ENCODE results near the gene METTL21A.
A peak's percentile ranks its signal among the peaks of the same experiment; 100 is the strongest.
"Not testable (repeated sequence)": the region's sequence is repeated elsewhere in the genome, so short reads cannot be mapped to it uniquely, and the experiment has no call there.

The METTL21A gene

GRCh38 chr2:207625014-207625907 lies at the start of gene METTL21A:
METTL21A (minus strand) TSS chr2:207625394; CDS start chr2:207624375, 1,019 bp downstream.
- peak within 1 kb of the TSS; percentile 83 for H3K4me3 ChIP-seq (ENCODE audit: low read depth, low read length)

GRCh38 chr2:207674826-207675225 lies 49.6 kb upstream of the METTL21A start:
- DNase-seq (ENCODE audit: low read depth), result no peak
- H3K4me3 ChIP-seq (ENCODE audit: low read depth, low read length), result no peak overlapping the region

More at GRCh38 chr2:207625014-207625907, at the start of gene METTL21A:
- peak; percentile 30 for DNase-seq (ENCODE audit: low read depth)

GRCh38 chr2:207674266-207674774 lies 49.1 kb upstream of the METTL21A start:
- DNase-seq (ENCODE audit: low read depth), result no peak
- H3K4me3 ChIP-seq (ENCODE audit: low read depth, low read length), result no peak overlapping the region

- no peak for DNase-seq (ENCODE audit: low read depth)
- no peak overlapping the region for H3K4me3 ChIP-seq (ENCODE audit: low read depth, low read length)
These were observed 48.2 kb upstream of the METTL21A start for GRCh38 chr2:207673431-207673830.

- no peak for DNase-seq (ENCODE audit: low read depth)
- H3K4me3 ChIP-seq (ENCODE audit: low read depth, low read length), result no peak overlapping the region
These were observed 45.7 kb upstream of the METTL21A start for GRCh38 chr2:207670887-207671286.

GRCh38 chr2:207663870-207664545 lies 38.8 kb upstream of the METTL21A start:
- no peak overlapping the region for H3K4me3 ChIP-seq (ENCODE audit: low read depth, low read length)
- no peak for DNase-seq (ENCODE audit: low read depth)

- no peak overlapping the region for H3K4me3 ChIP-seq (ENCODE audit: low read depth, low read length)
- DNase-seq (ENCODE audit: low read depth), result no peak
These were observed 37.0 kb upstream of the METTL21A start for GRCh38 chr2:207662203-207662602.

GRCh38 chr2:207660994-207661393 lies 35.8 kb upstream of the METTL21A start:
- DNase-seq (ENCODE audit: low read depth), result no peak
- H3K4me3 ChIP-seq (ENCODE audit: low read depth, low read length), result no peak overlapping the region

- DNase-seq (ENCODE audit: low read depth), result no peak
- no peak overlapping the region for H3K4me3 ChIP-seq (ENCODE audit: low read depth, low read length)
These were observed 33.0 kb upstream of the METTL21A start for GRCh38 chr2:207658156-207658555.

GRCh38 chr2:207655000-207655399 lies 29.8 kb upstream of the METTL21A start:
- no peak overlapping the region for H3K4me3 ChIP-seq (ENCODE audit: low read depth, low read length)
- DNase-seq (ENCODE audit: low read depth), result no peak

GRCh38 chr2:207646582-207646981 lies 21.4 kb upstream of the METTL21A start:
- not testable (repeated sequence) for DNase-seq (ENCODE audit: low read depth); H3K4me3 ChIP-seq (ENCODE audit: low read depth, low read length)

- no peak overlapping the region for H3K4me3 ChIP-seq (ENCODE audit: low read depth, low read length)
- no peak for DNase-seq (ENCODE audit: low read depth)
These were observed 18.7 kb upstream of the METTL21A start for GRCh38 chr2:207643892-207644291.

- H3K4me3 ChIP-seq (ENCODE audit: low read depth, low read length), result no peak overlapping the region
These were observed 15.5 kb upstream of the METTL21A start for GRCh38 chr2:207640661-207641060.

GRCh38 chr2:207640160-207640559 lies 15.0 kb upstream of the METTL21A start:
- no peak for DNase-seq (ENCODE audit: low read depth)
- no peak overlapping the region for H3K4me3 ChIP-seq (ENCODE audit: low read depth, low read length)

More at GRCh38 chr2:207640661-207641060, 15.5 kb upstream of the METTL21A start:
- DNase-seq (ENCODE audit: low read depth), result no peak

- not testable (repeated sequence) for DNase-seq (ENCODE audit: low read depth); H3K4me3 ChIP-seq (ENCODE audit: low read depth, low read length)
These were observed 14.1 kb upstream of the METTL21A start for GRCh38 chr2:207639288-207639687.

- no peak for DNase-seq (ENCODE audit: low read depth)
These were observed 10.4 kb upstream of the METTL21A start for GRCh38 chr2:207635468-207636200.

GRCh38 chr2:207633686-207634085 lies 8.5 kb upstream of the METTL21A start:
- no peak for DNase-seq (ENCODE audit: low read depth)
- H3K4me3 ChIP-seq (ENCODE audit: low read depth, low read length), result no peak overlapping the region

More at GRCh38 chr2:207635468-207636200, 10.4 kb upstream of the METTL21A start:
- H3K4me3 ChIP-seq (ENCODE audit: low read depth, low read length), result no peak overlapping the region

- peak; percentile 55 for DNase-seq (ENCODE audit: low read depth)
- H3K4me3 ChIP-seq (ENCODE audit: low read depth, low read length), result no peak overlapping the region
These were observed 7.6 kb upstream of the METTL21A start for GRCh38 chr2:207632575-207633493.

- no peak for DNase-seq (ENCODE audit: low read depth)
- H3K4me3 ChIP-seq (ENCODE audit: low read depth, low read length), result no peak overlapping the region
These were observed 5.3 kb upstream of the METTL21A start for GRCh38 chr2:207630491-207630890.
